Measurements from ENCODE around the gene TRDMT1.

GRCh38 chr10:17202999-17203398 is 1.5 kb upstream of the TRDMT1 start:
- no peak for TF ChIP-seq CTCF (IDR thresholded peaks at IDR 0.05)
- TF ChIP-seq POLR2A (IDR thresholded peaks at IDR 0.05) = no peak

All from testis (tissue), 2 donors.